Activated T-helper 9 cell treated with anti-CD3 and anti-CD28 coated beads, Interleukin-2, amount 50 U/mL, for 16 hours (primary cell): ENCODE data around the gene CD74.
"Not testable (repeated sequence)": the region's sequence is repeated elsewhere in the genome, so short reads cannot be mapped to it uniquely, and the experiment has no call there.

Source experiments
- DNase-seq: peaks from one replicate; pipeline ENCODE4 v3.0.0-alpha.2; 2020; ENCODE audit warnings: low read depth

The CD74 gene

GRCh38 chr5:150441813-150442698, 29.3 kb upstream of the CD74 start:
- no peak for DNase-seq

DNA sequence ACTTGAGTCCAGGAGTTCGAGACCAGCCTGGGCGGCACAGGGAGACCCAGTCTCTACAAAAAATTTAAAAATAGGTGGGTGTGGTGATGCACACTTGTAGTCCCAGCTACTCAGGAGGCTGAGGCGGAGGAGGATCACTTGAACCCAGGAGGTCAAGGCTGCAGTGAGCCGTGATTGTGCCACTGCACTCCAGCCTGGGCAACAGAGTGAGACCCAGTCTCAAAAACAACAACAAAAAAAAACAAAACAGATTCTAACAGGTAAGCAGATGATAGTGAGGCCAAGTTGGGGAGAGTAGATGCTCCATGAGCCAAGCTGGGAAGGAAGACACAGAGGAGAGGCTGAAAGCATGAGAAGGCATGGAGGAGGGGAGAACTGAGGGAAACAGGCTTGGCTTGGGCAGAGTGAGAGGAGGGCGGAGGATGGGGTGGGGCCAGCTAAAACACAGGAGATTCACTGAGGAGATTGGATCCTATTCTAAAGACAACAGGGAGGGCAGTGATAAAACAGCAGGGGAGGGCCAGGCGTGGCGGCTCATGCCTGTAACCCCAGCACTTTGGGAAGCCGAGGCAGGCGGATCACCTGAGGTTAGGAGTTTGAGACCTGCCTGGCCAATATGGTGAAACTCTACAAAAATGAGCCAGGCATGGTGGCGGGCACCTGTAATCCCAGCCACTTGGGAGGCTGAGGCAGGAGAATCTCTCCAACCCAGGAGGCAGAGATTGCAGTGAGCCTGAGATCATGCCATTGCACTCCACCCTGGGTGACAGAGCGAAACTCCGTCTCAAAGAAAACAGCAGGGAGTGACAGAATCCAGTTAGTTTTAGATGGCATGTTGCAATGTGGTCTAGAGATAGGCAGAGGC, 28.5 kb upstream of the CD74 start:
- no peak for DNase-seq

DNA sequence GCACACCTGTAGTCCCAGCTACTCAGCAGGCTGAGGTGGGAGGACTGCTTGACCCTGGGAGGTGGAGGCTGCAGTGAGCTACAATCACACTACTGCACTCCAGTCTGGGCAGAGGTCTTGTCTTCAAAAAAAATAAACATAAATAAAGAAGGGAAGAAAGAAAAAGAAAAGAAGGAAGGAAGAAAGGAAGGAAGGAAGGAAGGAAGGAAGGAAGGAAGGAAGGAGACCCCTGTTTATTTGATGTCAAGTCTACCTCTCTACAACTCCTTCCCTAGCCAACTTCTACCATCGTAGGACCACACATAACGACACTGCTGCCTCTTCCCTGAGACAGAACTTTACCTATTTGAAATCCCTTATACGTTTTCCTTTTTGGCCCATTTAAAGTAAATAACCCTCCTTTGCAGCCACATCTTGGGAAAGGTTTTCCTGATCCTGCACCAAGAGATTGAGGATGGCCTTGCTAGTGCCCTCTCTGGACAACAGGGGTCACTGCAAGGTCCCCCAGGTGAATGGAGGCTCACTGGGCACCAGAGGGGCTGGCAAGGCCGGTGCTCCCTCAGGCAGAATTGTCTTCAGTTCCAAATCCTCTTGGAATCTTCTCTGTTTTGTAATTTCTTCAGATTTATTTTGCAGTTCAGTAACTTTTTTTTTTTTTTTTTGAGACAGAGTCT, 26.3 kb upstream of the CD74 start:
- DNase-seq: no peak

GRCh38 chr5:150436141-150436680, 23.5 kb upstream of the CD74 start:
- peak; percentile 80 for DNase-seq

DNA sequence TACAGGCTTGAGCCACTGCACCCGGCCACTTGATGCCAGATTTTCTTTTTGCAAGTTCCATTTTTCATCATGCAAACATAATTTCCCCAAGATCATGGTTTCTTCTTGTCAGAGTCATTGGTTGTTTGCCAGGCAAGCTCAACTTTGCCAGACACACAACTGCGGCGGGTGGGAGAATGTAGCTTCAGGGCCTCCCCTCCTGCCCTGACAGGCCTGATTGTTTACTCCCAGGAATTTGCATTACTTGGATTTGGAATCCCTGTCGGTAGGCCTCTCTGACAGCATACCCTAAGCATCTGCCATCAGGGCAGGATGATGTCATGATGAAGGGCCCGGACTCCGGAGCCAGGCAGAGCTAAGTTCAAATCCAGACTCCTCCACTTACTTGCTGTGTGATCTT, 21.8 kb upstream of the CD74 start:
- DNase-seq: no peak

DNA sequence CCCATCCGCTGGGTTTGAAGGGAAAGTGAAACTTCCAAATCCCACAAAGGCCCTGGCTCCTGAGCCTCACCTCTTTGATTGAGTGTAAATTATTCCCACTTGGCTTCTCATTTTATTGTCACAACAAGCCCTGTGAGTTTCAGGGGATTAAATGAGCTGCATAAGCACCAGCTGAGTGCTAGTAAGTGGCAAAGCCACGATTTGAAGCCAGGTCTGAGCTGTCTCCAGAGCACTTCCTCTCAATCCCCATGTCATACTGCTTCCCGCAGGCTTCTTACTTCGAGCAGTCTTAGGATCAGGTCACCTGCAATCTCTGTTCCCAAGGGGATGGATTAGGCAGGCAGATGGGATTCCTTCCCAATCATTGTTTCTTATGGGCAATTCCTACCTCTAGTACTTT, 18.9 kb upstream of the CD74 start:
- no peak for DNase-seq

GRCh38 chr5:150431048-150431447, 18.3 kb upstream of the CD74 start:
- no peak for DNase-seq

DNA sequence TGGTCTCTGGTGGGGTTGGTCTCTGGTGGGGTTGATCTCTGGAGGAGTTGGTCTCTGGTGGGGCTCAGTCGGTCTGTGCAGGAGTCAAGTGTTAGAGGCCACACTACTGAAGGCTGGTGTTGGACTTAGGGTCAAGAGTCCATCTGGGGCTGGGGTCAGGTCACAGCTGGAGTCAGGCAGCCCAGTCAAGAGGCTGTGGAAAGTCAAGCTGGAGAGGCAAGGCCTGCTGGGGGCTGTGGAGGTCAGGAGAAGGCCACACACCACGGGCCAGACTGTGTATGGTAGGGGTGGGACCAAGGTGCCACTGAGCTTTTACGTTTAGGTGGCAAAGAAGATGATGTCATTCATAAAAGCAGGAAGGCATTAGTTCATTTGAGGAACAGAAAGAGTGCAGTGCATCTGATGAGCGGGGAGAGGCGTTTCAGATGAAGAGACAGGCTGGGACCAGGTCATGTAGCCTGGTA, 16.7 kb upstream of the CD74 start:
- DNase-seq: no peak

DNA sequence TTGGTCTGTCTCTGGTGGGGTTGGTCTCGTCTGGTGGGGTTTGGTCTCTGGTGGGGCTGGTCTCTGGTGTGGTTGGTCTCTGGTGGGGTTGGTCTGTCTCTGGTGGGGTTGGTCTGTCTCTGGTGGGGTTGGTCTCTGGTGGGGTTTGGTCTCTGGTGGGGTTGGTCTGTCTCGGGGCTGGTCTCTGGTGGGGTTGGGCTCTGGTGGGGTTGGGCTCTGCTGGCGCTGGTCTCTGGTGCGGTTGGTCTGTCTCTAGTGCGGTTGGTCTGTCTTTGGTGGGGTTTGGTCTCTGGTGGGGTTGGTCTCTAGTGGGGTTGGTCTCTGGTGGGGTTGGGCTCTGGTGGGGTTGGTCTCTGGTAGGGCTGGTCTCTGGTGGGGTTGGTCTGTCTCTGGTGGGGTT, 16.3 kb upstream of the CD74 start:
- no peak for DNase-seq

- DNase-seq: no peak
These were observed 15.6 kb upstream of the CD74 start for GRCh38 chr5:150428106-150428876.

- DNase-seq: not testable (repeated sequence)
These were observed 13.5 kb upstream of the CD74 start for GRCh38 chr5:150426165-150426564.

DNA sequence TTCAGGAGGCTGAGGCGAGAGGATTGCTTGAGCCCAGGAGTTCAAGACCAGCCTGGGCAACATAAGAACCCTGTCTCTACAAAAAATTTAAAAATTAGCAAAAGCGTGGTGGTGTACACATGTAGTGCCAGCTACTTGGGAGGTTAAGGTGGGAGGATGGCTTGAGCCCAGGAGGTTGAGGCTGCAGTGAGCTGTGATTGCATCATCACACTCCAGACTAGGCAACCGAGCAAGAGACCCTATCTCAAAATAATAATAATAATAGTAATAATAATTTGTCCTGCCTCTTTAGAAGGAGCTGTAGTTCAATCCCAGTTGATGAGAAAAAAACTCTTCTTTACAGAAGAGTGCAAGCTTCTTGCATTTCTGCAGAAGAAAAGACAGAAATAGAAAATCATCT, 10.0 kb upstream of the CD74 start:
- DNase-seq: no peak

GRCh38 chr5:150422075-150422474, 9.4 kb upstream of the CD74 start:
- no peak for DNase-seq

DNA sequence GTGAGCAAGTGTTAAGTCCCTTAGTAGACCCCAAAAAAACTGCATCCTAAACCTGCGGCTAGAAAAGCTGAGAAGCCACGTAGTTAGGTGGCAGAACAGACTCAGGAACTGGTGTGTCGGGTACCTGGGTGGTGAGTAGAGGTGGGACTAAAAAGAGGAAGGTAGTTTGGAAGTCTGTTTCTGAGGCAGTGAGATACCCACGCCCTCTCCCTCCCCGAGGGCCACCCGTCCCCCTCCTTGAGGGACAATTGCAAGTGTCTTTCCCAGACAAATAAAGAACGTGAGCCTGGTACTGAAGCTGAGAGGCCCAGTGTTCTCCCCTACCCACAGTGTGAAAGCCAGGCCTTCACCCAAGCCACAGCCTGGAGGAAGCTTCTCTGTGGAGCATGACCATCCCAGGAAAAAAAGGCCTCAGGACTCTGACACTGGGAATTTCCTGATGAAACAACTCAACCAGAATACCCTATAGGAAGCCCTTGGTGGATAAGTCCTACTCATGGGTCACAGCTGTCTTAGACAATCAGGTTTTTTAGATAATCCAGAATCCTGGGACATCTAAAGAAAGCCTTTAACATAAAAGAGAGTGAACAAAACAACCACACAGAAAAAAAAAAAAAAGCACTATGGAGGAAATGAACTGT, 7.0 kb upstream of the CD74 start:
- no peak for DNase-seq

DNA sequence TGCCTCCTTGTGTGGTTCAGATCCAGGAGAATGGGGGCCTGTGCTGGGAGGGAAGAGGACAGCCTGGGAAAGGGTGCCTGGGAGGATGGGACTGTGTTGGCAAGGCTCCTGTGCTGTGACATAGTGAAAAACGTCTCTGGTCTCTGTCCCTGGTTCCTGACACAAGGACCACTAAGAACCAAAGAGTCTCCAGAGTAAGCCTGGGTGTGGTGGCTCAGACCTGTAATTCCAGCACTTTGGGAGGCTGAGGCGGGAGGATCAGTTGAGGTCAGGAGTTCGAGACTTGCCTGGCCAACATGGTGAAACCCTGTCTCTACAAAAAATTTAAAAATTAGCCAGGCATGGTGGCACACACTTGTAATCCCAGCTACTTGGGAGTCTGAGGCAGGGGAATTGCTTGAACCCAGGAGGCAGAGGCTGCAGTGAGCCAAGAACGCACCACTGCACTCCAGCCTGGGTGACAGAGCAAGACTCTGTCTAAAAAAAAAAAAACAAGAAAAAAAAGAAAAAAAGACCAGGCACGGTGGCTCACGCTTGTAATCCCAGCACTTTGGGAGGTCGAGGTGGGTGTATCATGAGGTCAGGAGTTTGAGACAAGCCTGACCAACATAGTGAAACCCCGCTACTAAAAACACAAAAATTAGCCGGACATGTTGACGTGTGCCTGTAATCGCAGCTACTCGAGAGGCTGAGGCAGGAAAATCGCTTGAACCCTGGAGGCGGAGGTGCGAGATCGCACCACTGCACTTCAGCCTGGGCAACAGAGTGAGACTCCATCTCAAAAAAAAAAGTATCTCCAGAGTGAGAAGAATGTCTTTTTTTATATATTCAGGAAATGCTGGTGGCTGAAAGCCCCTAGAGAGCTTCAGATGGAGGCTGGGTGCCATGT, 1.4 kb upstream of the CD74 start:
- DNase-seq: not testable (repeated sequence)

DNA sequence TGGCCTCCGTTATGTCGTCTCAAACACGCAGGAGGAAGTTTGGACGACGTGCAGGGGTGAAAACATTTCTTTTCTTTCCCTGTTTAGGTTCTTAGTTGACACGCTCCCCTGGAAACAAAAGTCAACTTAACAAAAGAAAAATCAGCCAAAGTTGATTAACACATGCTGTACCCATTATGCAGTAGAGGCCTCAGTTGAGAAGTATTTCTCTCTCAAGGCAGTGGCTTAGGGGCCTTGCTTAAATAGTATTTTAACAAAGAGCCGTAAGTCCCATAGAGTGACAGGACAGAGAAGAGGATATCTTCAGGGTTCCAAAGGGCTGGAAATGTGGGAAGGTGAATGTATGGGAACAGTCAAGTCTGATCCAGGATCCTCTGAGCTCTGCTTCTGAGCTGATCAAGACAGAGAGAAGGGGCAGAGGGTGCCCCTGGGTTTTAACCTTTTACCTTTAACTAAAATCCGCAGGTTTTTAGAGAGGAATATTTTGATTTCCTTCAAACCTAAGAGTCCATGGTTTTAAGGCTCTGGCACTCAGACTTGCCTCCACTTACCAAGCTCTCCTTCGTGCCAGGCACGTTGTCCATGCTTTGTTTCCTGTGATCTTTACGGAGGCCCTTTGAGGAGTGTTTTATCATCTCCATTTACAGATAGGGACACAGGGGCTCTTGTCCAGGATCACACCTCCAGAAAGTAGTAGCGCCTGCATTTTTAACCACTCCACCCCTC, 629 bp upstream of the CD74 start:
- no peak for DNase-seq

DNA sequence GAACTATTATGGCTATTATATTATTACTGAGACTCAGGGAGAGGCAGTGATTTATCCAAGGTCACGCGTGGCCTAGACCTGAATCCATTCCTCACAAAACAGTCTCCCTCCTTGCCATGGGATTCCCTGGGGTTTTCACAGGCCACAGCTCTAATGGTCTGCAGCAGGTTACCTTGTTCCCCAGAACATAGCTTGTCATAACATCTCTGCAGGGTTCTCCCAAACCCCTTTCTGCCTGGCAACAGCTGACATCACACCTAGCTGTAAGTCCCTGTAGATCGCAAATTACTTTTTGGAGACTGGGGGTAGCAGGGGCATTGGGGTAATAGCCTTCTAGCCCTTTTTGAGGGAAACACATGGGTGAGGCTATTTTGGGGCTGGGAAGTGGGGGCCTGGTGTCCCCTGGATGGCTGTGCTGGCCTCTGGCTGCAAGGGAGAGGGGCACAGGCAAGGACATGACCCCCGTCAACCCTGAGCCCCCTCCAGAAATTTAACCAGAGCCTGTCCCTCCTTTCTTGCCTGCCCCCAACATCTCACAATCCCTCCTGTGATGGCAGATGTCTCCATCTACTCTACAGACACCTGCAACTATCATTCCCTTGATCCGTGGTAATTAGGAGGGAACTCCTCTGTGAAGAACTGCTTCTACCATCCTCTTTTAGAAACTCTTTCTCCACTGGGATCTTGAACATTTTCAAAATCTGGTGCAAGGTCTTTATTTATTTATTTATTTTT, 1.3 kb downstream of the CD74 start:
- DNase-seq: peak; percentile 38

GRCh38 chr5:150410524-150411244, 2.0 kb downstream of the CD74 start:
- no peak for DNase-seq
